OCI-M2 (cell line): ENCODE measurements around the gene COL4A2.

Experiments used
- DNase-seq: peaks from one replicate; lab custom pipeline; 2025; ENCODE audit not compliant: unreplicated experiment; lab: John Stamatoyannopoulos, UW

Gene COL4A2

DNA sequence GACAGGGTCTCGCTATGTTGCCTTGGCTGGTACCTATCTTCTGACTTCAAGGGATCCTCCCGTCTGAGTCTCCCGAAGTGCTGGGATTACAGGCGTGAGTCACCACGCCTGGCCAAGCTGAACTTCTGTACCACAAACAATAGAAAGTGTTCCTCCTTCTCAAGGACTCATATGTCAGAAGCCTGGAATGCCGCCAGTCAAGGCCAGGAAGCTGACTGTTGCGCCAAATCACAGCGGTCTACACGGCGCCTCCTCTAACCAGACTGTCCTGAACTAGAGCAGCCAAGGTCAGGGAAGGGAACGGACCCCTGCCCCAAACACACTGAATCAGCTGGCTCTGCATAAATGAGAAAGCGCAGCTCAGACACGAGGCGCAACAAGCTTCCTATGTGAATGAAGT, 239.8 kb downstream of the COL4A2 start:
- no peak for DNase-seq

DNA sequence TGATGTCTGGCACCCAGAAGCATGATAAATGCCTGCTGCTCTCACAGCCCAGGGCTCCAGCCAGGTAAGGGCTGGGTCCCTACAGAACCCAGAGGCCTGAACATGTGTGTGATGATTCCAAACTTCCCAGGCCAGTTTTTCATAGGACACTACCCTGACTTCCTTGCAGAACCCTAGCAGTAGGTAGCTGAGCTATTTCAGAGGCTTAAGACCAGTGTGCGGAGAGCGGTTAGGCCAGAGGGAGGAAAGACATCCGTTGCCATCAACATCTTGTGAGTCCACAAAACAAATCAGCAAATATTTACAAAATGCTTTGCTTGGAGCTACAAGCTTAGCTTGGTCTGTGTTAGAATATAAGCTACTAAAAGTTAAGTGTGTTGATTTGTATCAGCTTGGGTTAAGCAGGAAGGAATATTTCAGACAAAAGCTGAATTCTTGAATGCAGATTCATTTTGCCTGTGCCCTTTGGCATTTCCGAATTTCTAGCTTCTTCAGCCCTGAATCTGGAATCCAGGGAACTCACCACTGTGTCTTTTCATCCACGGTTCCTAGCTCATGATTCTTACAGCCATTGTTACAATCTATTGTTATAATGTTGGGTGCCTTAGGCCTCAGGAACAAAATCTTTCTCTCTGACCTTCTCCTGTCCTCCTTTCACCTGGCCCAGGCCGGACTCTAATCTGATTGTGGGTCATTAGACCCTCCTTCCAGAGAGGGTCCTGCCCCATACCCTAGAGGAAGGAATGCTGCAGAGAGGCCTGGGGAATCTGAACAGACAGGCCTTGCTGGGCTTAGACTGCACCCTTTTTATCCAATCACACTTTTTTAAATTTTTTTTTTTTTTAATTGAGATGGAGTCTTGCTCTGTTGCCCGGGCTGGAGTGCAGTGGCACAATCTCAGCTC, 242.1 kb downstream of the COL4A2 start:
- DNase-seq, result no peak

DNA sequence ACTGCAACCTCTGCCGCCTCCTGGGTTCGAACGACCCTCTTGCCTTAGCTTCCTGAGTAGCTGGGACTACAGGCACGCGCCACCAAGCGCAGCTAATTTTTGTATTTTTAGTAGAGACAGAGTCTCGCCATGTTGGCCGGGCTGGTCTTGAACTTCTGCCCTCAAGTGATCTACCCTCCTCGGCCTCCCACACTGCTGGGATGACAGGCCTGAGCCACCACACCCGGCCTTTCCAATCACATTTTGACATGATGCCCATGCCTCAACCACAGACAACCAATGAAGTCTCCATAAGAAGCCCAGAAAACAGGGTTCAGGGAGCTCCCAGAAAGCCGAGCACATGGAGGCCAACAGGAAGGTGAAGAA, 242.7 kb downstream of the COL4A2 start:
- no peak for DNase-seq

DNA sequence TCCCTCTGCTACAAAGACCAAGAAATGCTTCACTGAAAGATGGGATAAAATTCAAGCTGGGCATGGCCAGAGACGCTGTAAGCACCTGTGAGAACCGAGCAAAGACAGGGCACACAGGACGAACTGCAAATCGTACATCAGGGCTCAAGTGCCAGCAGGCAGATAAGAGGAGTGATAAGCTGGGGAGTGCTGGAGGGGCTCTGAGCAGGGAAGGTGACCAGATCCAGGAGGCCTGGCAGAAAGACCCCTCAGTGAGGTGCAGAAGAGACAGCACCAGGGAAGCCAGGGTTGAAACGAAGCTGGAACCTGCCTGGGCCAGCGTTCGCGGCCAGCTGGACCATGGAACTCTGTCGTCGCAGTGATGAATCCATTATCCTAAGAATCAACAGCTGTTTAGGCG, 244.2 kb downstream of the COL4A2 start:
- no peak for DNase-seq

DNA sequence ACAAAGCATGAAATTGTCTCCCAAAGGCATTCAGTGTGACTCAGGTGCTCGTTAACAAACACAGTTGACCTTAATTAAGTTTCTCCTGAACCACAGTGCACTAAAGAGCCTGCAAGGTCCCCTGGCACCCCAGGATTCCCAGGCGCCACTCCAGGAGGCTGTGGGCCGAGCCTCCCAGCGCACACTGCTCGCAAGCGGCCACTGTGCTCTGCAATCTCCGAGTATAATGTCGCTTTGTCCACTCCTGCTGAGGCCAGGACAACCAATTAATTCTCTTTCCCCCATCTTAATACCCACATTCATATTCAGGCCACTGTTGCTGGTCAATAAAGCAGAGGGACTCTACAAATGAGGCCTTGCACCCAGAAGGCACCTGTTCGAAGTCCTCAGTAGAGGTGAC, 245.7 kb downstream of the COL4A2 start:
- no peak for DNase-seq

DNA sequence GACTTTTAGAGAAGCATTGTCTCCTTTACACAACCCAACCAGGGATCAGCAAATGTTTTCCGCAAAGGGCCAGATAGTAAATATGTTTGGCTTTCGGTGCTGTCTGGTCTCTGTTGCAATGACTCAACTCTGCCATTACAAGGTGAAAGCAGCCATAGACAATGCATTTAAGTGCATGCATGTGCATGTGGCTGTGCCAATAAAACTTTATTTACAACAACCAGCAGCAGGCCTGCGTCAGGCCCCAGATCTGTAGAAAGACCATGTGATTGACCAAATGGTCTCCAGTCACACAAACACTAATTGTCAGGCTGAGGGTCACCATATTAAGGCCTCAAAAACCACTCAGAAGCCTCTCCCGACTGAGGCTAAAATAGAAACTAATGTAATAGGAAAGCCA, 246.3 kb downstream of the COL4A2 start:
- no peak for DNase-seq

DNA sequence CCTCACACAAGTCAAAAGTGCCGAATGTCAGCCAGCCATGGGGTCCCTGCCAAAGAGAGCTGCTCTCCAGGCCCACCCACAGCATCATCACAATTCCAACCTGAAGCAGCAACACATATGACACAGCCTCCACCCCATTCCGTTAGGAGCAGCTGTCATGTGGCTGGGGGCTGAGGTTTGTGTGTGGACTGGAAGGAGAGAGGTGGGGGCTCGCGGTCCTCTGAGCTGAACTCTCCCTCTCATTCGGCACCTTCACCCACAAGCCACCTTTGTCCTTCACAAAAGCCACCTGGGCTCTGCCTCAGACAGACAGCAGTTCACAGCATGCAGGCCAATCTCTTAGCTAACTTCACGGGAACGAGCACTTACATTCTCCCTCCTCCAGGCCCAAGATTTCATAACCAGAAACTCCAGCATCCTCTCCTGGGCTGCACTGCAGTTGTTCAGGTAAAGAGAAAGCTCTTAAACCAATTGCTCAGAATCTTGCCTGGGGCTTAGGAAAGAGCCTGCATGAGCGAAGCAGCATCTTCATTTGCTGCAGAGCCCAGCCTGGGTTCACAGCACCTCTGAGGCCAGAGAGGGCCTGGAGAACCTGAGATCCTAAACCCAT, 247.2 kb downstream of the COL4A2 start:
- DNase-seq, result no peak

DNA sequence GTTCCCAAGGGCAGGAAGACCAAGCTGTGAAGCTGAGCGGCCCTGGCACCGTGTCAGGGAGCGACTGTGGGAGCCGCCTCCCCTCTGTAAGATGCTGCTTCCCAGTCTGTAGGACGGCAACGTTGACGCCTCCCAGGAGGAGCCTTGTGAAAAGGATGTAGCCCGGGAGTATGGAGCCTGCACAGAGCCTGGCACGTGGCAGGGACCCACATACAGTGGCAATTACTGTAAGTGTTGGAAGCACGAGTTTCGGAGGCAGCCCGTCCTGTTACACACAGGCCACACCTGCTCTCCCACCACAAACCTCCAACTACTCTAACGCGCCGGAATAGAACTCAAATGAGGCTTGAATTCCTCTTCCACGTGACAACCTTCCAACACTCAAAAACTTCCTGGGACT, 247.9 kb downstream of the COL4A2 start:
- DNase-seq, result no peak

DNA sequence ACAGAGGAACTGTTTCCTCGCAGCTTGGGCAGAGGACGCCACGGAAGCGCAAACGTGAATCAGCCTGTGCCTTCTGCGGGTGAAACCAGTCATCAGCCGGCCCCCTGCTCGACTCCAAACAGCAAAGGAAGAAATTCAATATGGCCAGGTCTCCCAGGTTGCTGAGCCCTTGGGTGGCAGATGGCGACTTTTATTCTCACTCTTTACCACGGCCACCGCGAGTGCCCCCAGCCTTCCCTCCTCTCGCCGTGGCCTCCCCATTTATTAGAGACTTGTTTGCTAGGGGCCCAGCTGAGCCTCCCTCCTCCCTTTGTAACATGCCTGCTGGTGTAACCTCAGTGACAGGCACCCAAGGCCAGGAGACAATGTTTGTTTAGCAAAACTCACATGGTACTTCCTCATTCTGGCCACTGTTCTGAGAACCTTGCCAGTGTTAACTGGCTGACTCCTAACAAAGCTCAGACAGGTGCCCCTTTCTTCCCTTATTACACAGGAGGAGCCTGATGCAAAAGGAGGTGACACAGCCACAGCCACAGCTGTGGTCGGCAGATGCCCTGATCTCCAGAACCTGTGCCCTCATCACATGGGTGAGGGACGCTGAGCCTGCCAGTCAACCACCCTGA, 248.6 kb downstream of the COL4A2 start:
- no peak for DNase-seq

DNA sequence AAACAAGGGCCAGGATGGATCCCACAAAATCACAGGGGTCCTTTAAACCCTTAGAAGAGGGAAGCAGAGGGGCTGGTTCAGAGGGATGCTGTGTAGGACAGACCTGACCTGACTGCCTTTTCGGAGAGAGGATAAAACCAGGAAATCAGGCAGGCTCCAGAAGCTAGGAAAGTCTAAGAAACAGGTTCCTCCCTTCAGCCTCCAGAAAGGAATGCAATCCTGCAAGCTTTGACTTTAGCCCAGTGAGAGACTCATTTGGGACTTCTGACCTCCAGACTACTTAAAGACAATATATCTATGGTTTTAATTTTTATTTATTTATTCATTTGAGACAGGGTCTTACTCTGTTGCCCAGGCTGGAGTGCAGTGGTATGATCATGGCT, 249.1 kb downstream of the COL4A2 start:
- no peak for DNase-seq

DNA sequence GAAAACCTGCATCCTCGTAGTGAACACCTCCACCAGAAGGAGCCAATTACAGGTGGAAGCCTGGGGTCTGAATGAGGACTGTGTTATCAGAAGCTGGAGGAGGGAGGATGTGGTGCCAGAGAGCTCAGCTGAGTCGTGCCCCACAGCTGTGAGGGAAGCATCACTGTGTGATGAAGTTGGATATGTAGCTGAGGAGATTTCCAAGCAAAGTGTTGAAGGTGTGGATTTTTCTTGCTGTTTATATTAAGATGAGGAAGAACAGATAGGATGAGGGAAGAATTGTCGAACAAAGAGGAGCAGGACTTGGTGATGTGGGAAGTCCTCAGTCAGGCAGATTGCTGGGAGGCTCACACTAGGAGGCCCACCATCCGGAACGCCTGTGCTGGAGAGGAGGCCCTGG, 250.0 kb downstream of the COL4A2 start:
- no peak for DNase-seq

DNA sequence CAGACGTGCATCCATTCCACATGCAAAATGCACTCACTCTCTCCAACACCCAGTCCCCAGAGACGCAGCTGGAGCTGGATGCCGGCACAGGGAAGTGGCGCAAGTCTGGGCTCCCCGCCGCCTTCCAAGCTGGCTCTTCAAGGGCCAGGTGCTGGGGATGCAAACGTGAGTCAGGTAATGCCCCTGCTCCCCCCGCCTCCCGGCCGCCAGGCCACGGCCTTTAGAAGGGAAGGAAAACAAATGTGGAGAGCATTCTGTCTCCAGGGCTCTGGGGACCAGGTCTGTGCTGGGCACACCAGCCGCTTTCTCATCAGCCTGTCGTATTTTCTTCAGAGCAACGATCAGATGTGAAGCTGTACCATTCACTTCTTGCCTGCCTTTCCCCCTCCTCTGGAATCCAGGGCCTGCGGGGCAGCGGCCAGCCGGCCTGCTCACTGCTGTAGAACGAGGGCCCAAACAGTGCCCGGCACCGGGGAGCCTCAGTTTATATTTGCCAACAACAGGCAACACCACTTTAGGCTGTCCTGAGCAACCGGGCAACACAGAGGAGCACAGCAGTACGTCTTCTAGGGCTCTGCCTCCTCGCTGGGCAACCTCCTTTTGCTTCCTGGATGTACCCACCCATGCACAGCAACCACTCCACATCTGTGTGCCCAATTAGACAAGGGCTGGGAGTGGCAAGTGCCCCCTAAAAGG, 250.7 kb downstream of the COL4A2 start:
- DNase-seq, result no peak

DNA sequence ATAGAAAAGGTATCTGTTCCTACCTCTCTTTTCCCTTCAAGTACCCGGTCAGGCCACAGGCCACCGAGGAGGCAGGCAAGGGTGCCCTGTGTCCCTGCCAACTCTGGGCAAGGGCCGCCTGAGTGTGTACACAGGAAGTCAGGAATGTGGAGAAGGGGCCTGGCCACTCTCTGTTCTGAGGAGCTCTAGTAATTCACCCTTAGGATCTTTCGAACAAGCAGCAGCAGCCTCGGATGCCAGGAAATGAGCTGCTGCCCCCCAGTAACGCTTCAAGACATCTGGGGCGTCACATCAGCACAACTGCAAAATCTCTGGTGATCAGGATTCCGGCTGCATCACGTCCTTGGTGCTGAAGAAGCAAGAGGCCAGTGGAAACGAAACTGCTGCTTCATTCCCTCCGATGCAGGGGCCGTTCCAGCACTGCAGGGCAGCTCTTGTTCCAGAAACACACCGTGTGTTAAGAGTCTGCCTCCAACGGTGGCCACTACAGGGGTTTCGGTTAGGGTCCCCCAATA, 252.4 kb downstream of the COL4A2 start:
- no peak for DNase-seq

DNA sequence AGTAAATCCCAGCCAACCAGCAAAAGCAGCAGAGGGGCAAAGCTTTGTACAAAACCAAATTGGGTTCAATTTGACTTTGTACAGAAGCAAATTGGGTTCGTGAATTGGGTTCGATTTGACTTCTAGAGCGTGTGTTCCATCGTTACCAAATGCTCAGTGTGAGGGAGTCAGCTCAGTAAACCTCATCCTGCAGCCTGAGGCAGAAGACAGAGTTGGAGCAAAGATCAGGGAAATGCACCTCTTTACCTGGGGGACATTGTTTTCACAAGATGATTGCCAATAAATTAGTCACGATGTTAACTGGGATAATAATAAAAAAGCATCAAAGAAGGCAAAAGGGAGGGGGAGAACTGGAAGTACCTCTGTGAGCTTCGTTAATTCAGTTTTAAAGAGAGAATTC, 252.9 kb downstream of the COL4A2 start:
- no peak for DNase-seq

DNA sequence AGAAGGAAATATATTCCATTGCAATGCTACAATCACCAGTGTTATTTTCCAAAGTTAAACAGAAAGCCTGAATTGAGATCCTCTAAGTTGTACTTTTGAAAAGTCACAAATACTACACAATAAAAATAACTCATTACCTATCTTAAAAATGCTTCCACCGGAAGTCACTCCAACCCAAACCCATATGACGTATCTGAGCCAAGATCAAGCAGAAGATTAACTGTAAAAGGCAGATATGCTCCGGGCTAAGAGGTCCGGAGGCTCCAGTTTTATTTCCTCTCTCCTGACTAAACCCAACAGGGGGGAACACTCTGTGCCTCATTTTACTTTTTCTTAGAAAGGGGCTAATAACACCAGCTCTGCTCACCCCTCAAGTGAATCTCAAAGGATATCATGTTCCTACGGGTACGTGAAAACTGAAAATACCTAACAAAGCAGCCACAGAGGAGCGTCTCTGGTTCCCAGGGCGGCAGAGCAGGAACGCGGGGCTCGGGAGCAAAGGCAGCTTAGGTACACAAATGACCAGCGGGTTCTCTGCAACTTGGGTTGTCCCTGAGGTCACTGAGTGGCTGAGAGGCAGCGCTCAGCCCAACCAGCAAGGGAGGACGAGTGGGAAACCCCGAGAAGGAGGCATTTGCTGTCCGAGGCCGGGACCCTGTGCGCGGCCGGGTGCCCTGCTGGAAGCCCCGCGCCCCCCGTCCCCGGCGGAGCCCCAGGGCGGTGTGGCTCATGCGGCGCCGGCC, 253.7 kb downstream of the COL4A2 start:
- no peak for DNase-seq

DNA sequence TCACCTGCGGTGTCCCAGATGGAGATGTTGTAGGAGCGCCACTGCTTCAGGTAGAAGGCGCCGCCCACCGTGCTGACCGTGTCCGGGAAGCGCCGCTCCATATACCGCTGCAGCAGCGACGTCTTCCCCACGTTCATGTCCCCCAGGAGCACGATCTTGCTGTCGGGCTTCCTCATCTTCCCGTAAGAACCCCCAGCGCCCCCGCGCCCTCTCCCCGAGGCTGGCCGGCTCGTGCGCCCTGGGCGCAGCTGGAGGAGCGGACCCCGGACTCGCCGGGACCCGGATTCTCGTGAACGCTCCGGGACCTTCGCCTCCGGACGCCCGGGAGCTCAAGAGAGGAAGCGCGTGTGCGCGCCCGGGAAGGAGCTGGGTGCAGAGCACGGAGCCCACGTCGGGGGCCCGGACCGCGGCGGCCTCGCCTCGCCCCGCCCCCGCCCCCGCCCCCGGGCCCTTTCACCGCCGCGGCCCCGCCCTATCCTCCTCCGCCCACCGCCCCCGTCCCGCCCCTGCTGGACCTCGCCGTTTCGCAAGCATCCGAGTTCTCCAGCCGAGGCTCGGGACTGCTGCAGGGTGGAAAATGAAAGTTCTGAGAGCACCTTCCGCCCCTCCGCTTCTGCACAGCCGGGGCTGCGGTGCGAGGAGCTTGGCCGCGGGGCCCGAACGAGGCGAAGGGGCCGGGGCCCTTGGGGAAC, 254.4 kb downstream of the COL4A2 start, which contains the start of gene RAB20:
Gene RAB20, minus strand, starts transcription at position 379 of the 692 bp plus-strand sequence. Its CDS starts 203 bp downstream, at position 176.
- DNase-seq, result no peak

DNA sequence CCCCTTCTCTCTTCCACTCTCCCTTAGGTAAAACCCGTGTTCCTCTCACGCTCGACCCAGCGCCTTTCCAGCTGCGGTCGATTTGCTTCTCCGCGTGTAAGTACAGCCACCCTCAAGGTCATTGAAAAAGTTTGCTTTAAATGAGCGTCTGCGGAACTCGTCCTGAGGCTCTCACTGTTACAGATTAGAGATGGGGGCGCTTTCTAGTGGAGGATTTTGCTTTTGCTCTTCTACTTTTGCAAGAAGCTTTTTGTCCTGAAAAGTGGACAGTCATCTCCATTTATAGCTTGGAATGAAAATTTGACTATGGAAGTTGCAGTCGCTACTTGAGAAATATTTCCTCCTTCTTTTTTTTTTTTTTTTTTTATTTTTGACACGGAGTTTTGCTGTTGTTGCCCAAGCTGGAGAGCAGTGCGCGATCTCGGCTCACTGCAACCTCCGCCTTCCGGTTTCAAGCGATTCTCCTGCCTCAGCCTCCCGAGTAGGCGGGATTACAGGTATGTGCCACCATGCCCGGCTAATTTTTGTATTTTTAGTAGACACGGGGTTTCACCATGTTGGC, 255.0 kb downstream of the COL4A2 start:
- DNase-seq, result no peak
